Dendritic cell treated with granulocyte-macrophage colony-stimulating factor and Interleukin-4, amounts not matched to agents 40 ng/mL and 50 ng/mL, for 4 days (primary cell): ENCODE measurements around the gene CASQ2.

ENCODE experiments used
- H3K27ac Mint-ChIP-seq: one replicate; pipeline ENCODE4 v1.8.0; 2022; ENCODE audit warnings: mild to moderate bottlenecking, mixed read lengths
- H3K27me3 Mint-ChIP-seq: one replicate; pipeline ENCODE4 v1.8.0; 2022; ENCODE audit warnings: mild to moderate bottlenecking, mixed read lengths
- H3K36me3 Mint-ChIP-seq: one replicate; pipeline ENCODE4 v1.8.0; 2022; ENCODE audit warnings: low read depth, mixed read lengths
- H3K4me1 Mint-ChIP-seq: one replicate; pipeline ENCODE4 v1.8.0; 2022; ENCODE audit warnings: low read depth, mixed read lengths
- H3K4me3 Mint-ChIP-seq: one replicate; pipeline ENCODE4 v1.8.0; 2022; ENCODE audit warnings: mild to moderate bottlenecking, moderate library complexity, mixed read lengths
- H3K9me3 Mint-ChIP-seq: one replicate; pipeline ENCODE4 v1.8.0; 2022; ENCODE audit warnings: mixed read lengths
- intact Hi-C: fragments of 100-400 bp; cut with micrococcal nuclease; formaldehyde crosslinking; loops from one replicate; pipeline ENCODE4 v1.15.0; 2022

CASQ2 gene

GRCh38 chr1:115712911-115713609, 55.5 kb downstream of the CASQ2 start:
- Mint-ChIP-seq H3K36me3 (no peaks in the 10 kb centered on the region), H3K4me3 (no peak overlapping the region), H3K27me3 (peaks cover 7% of the 10 kb centered on the region), H3K4me1 (no peaks in the 10 kb centered on the region), H3K27ac (no peak overlapping the region), H3K9me3 (no peaks in the 10 kb centered on the region)
- intact Hi-C loops, result no loop called here

GRCh38 chr1:115710859-115711624, 57.5 kb downstream of the CASQ2 start:
- intact Hi-C loops, result no loop called here
- H3K9me3 Mint-ChIP-seq, result no peaks in the 10 kb centered on the region
- H3K4me1 Mint-ChIP-seq, result no peaks in the 10 kb centered on the region
- no peaks in the 10 kb centered on the region for H3K36me3 Mint-ChIP-seq
- H3K4me3 Mint-ChIP-seq, result no peak overlapping the region
- H3K27ac Mint-ChIP-seq, result no peak overlapping the region
- peaks cover 10% of the 10 kb centered on the region for H3K27me3 Mint-ChIP-seq

GRCh38 chr1:115706587-115707425, 61.7 kb downstream of the CASQ2 start:
- Mint-ChIP-seq H3K9me3 (no peaks in the 10 kb centered on the region), H3K27me3 (peaks cover 14% of the 10 kb centered on the region), H3K27ac (no peak overlapping the region), H3K4me3 (no peak overlapping the region), H3K4me1 (no peaks in the 10 kb centered on the region), H3K36me3 (no peaks in the 10 kb centered on the region)
- intact Hi-C loops, result loop anchor here (2.0 kb wide), 1 partner anchor 98 kb away; no protein-coding TSS in a partner anchor

GRCh38 chr1:115705963-115706362, 62.6 kb downstream of the CASQ2 start:
- Mint-ChIP-seq H3K36me3 (no peaks in the 10 kb centered on the region), H3K4me3 (no peak overlapping the region), H3K9me3 (no peaks in the 10 kb centered on the region), H3K27ac (no peak overlapping the region), H3K4me1 (no peaks in the 10 kb centered on the region), H3K27me3 (peaks cover 15% of the 10 kb centered on the region)
- intact Hi-C loops, result loop anchor here (2.0 kb wide), 1 partner anchor 97 kb away; no protein-coding TSS in a partner anchor

- Mint-ChIP-seq H3K36me3 (no peaks in the 10 kb centered on the region), H3K27me3 (peaks cover 14% of the 10 kb centered on the region), H3K9me3 (no peaks in the 10 kb centered on the region), H3K4me3 (no peak overlapping the region), H3K27ac (no peak overlapping the region), H3K4me1 (no peaks in the 10 kb centered on the region)
- intact Hi-C loops, result no loop called here
These were observed 63.2 kb downstream of the CASQ2 start for GRCh38 chr1:115705085-115705951.

- H3K4me1 Mint-ChIP-seq, result no peaks in the 10 kb centered on the region
- H3K27ac Mint-ChIP-seq, result no peak overlapping the region
- intact Hi-C loops, result no loop called here
- no peaks in the 10 kb centered on the region for H3K36me3 Mint-ChIP-seq
- H3K27me3 Mint-ChIP-seq, result peaks cover 16% of the 10 kb centered on the region
- H3K4me3 Mint-ChIP-seq, result no peak overlapping the region
- H3K9me3 Mint-ChIP-seq, result no peaks in the 10 kb centered on the region
These were observed 65.6 kb downstream of the CASQ2 start for GRCh38 chr1:115702959-115703358.

- intact Hi-C loops, result no loop called here
- no peaks in the 10 kb centered on the region for H3K36me3 Mint-ChIP-seq
- no peak overlapping the region for H3K4me3 Mint-ChIP-seq
- no peaks in the 10 kb centered on the region for H3K4me1 Mint-ChIP-seq
- H3K27me3 Mint-ChIP-seq, result peaks cover 13% of the 10 kb centered on the region
- H3K9me3 Mint-ChIP-seq, result no peaks in the 10 kb centered on the region
- H3K27ac Mint-ChIP-seq, result no peak overlapping the region
These were observed 67.4 kb downstream of the CASQ2 start for GRCh38 chr1:115701090-115701489.

- H3K27ac Mint-ChIP-seq, result no peak overlapping the region
- no peaks in the 10 kb centered on the region for H3K9me3 Mint-ChIP-seq
- intact Hi-C loops, result no loop called here
- no peak overlapping the region for H3K4me3 Mint-ChIP-seq
- H3K36me3 Mint-ChIP-seq, result no peaks in the 10 kb centered on the region
- H3K4me1 Mint-ChIP-seq, result no peaks in the 10 kb centered on the region
- H3K27me3 Mint-ChIP-seq, result peaks cover 12% of the 10 kb centered on the region
These were observed 70.9 kb downstream of the CASQ2 start for GRCh38 chr1:115697619-115698018.

GRCh38 chr1:115694805-115695204, 73.7 kb downstream of the CASQ2 start:
- no peak overlapping the region for H3K27ac Mint-ChIP-seq
- intact Hi-C loops, result no loop called here
- peaks cover 4% of the 10 kb centered on the region for H3K27me3 Mint-ChIP-seq
- H3K9me3 Mint-ChIP-seq, result no peaks in the 10 kb centered on the region
- H3K4me1 Mint-ChIP-seq, result no peaks in the 10 kb centered on the region
- no peak overlapping the region for H3K4me3 Mint-ChIP-seq
- peaks cover 19% of the 10 kb centered on the region for H3K36me3 Mint-ChIP-seq

- H3K4me1 Mint-ChIP-seq, result no peaks in the 10 kb centered on the region
- intact Hi-C loops, result no loop called here
- H3K9me3 Mint-ChIP-seq, result no peaks in the 10 kb centered on the region
- H3K36me3 Mint-ChIP-seq, result peaks cover 19% of the 10 kb centered on the region
- no peak overlapping the region for H3K4me3 Mint-ChIP-seq
- H3K27me3 Mint-ChIP-seq, result no peaks in the 10 kb centered on the region
- no peak overlapping the region for H3K27ac Mint-ChIP-seq
These were observed 76.3 kb downstream of the CASQ2 start for GRCh38 chr1:115692224-115692623.

GRCh38 chr1:115690972-115691371, 77.5 kb downstream of the CASQ2 start:
- no peaks in the 10 kb centered on the region for H3K4me1 Mint-ChIP-seq
- no peaks in the 10 kb centered on the region for H3K27me3 Mint-ChIP-seq
- intact Hi-C loops, result no loop called here
- peaks cover 19% of the 10 kb centered on the region for H3K36me3 Mint-ChIP-seq
- no peaks in the 10 kb centered on the region for H3K9me3 Mint-ChIP-seq
- H3K4me3 Mint-ChIP-seq, result no peak overlapping the region
- no peak overlapping the region for H3K27ac Mint-ChIP-seq

- Mint-ChIP-seq H3K27me3 (no peaks in the 10 kb centered on the region), H3K4me1 (no peaks in the 10 kb centered on the region), H3K36me3 (peaks cover 19% of the 10 kb centered on the region), H3K9me3 (no peaks in the 10 kb centered on the region), H3K27ac (no peak overlapping the region), H3K4me3 (no peak overlapping the region)
- intact Hi-C loops, result no loop called here
These were observed 80.8 kb downstream of the CASQ2 start for GRCh38 chr1:115687744-115688143.

- H3K27me3 Mint-ChIP-seq, result no peaks in the 10 kb centered on the region
- no peak overlapping the region for H3K4me3 Mint-ChIP-seq
- no peak overlapping the region for H3K27ac Mint-ChIP-seq
- intact Hi-C loops, result no loop called here
- no peaks in the 10 kb centered on the region for H3K9me3 Mint-ChIP-seq
- H3K4me1 Mint-ChIP-seq, result no peaks in the 10 kb centered on the region
- H3K36me3 Mint-ChIP-seq, result peaks cover 3% of the 10 kb centered on the region
These were observed 83.3 kb downstream of the CASQ2 start for GRCh38 chr1:115685029-115685705.
